Lower leg skin (tissue), 4 donors: ENCODE data around the gene RPL7A. TPM values are rescaled to one million over a fixed set of nuclear protein-coding genes. Genes with fewer than 3 reads are reported as not detected.
A peak's percentile ranks its signal among the peaks of the same experiment; 100 is the strongest.

Experiments
- DNase-seq, 2 donors: peaks; one replicate each; pipeline ENCODE4 v3.0.0-alpha.2; 2019; ENCODE audit warnings: low spot score in 2 of 2
- H3K4me3 ChIP-seq: fragments of 200-600 bp; sonication (generic); 2 replicates; pipeline ENCODE4 v1.5.1; 2017; ENCODE audit warnings: mild to moderate bottlenecking, low read depth; ENCODE audit not compliant: poor library complexity, severe bottlenecking
- CTCF ChIP-seq, 3 donors: fragments of 450-650 bp; IDR thresholded peaks; one replicate each; pipeline ENCODE4 v1.5.1; 2016; ENCODE audit warnings: antibody characterized with exemption in 3 of 3, mild to moderate bottlenecking in 3 of 3, moderate library complexity in 2 of 3
- POLR2A ChIP-seq, 2 donors: fragments of 450-650 bp; IDR thresholded peaks; one replicate each; pipeline ENCODE4 v1.6.1; 2016 to 2017; ENCODE audit warnings: antibody characterized with exemption in 2 of 2, mild to moderate bottlenecking in 1 of 2, moderate library complexity in 1 of 2
- WGBS, 2 donors: methylation state at CpG; one replicate each; pipeline ENCODE4 v1.1.5; 2018; 5-methylcytosine and 5-hydroxymethylcytosine counted together
- intact Hi-C: fragments of 100-400 bp; cut with DNase I; formaldehyde crosslinking; loops from one replicate; pipeline ENCODE4 v1.15.0; 2023; ENCODE audit warnings: low total_unique reads
- total RNA-seq, 4 donors: library from RNA; depleted of rRNA; stranded (reverse); fragments of >200 nt; gene quantifications; one replicate each; pipeline ENCODE4 v1.1.0, GENCODE V29; 2016

Gene RPL7A
- total RNA-seq, 4 donors from 2014 or later: 2,005 to 2,991 (median 2,631) TPM

- WGBS, 2 donors: 62 to 67% methylated on average over 8 of the region's 8 CpGs
- no peak for DNase-seq
- no peak overlapping the region for H3K4me3 ChIP-seq
- TF ChIP-seq POLR2A (IDR thresholded peaks at IDR 0.05) (no peak), CTCF (IDR thresholded peaks at IDR 0.05) (no peak)
- intact Hi-C loops: no loop called here
Observed at GRCh38 chr9:133352635-133353340, 4.8 kb downstream of the RPL7A start.

- WGBS, 2 donors: 70 to 77% methylated on average over 5 of the region's 5 CpGs
- intact Hi-C loops: no loop called here
- no peak overlapping the region for H3K4me3 ChIP-seq
- DNase-seq: no peak
- TF ChIP-seq CTCF (IDR thresholded peaks at IDR 0.05) (no peak), POLR2A (IDR thresholded peaks at IDR 0.05) (no peak)
Observed at GRCh38 chr9:133353548-133353947, 5.5 kb downstream of the RPL7A start.

- intact Hi-C loops: no loop called here
- TF ChIP-seq CTCF (IDR thresholded peaks at IDR 0.05) (no peak), POLR2A (IDR thresholded peaks at IDR 0.05) (no peak)
- WGBS, 2 donors: 71 to 73% methylated on average over 7 of the region's 7 CpGs
- H3K4me3 ChIP-seq: no peak overlapping the region
- DNase-seq: no peak
Observed at GRCh38 chr9:133354766-133355165, 6.7 kb downstream of the RPL7A start.

GRCh38 chr9:133355881-133356357 lies 7.9 kb downstream of the RPL7A start:
- intact Hi-C loops: no loop called here
- H3K4me3 ChIP-seq: peak overlapping the region; percentile 69
- 0% methylated on average over 6 to 18 of the region's 31 CpGs for whole genome bisulfite sequencing, 2 donors
- TF ChIP-seq CTCF (IDR thresholded peaks at IDR 0.05) (no peak), POLR2A (IDR thresholded peaks at IDR 0.05) (no peak)
- no peak for DNase-seq

- TF ChIP-seq POLR2A (IDR thresholded peaks at IDR 0.05) (peak in 1 of 2 donors; percentile 23), CTCF (IDR thresholded peaks at IDR 0.05) (no peak)
- WGBS, 2 donors: 1% methylated on average over 31 to 47 of the region's 78 CpGs
- DNase-seq: peak; percentile 83 to 97
- intact Hi-C loops: no loop called here
- H3K4me3 ChIP-seq: peak within 1 kb of the TSS; percentile 69
Observed at GRCh38 chr9:133356391-133357091, 8.5 kb downstream of the RPL7A start, which contains the start of the genes SURF1 and SURF2. TSS of gene SURF1 (minus strand) at chr9:133356487. CDS start at chr9:133356453, 34 bp downstream. TSS of gene SURF2 (plus strand) at chr9:133356550. CDS start at chr9:133356593, 43 bp downstream.
